WTC11 (cell line): Measurements from ENCODE around the gene XIST. TPM values are rescaled to one million over a fixed set of nuclear protein-coding genes. Genes with fewer than 3 reads are reported as not detected.
"Not testable (repeated sequence)": the region's sequence is repeated elsewhere in the genome, so short reads cannot be mapped to it uniquely, and the experiment has no call there.

Source experiments
- ATAC-seq: fragments of 200-7000 bp; cut with Tn5 transposase; 2 replicates; pipeline ENCODE4 v1.10.0; 2021; ENCODE audit warnings: mild to moderate bottlenecking, moderate library complexity
- Bru-seq: library from RNA; stranded (reverse); fragments of 400-500 nt; gene quantifications from one replicate; lab custom pipeline; 2021; lab: Mats Ljungman, UMichigan
- CTCF ChIA-PET: fragments of 300-600 bp; sonication (Branson Sonifier 250); formaldehyde crosslinking; loops from one replicate; lab custom pipeline; 2021; ENCODE audit warnings: antibody characterized with exemption; lab: Charles Lee
- POLR2A ChIA-PET: fragments of 350-600 bp; sonication (Branson Sonifier 250); formaldehyde crosslinking; loops from one replicate; lab custom pipeline; 2021; ENCODE audit warnings: antibody characterized with exemption; lab: Charles Lee
- DNase-seq: peaks from one replicate; pipeline ENCODE4 v3.0.0; 2021; ENCODE audit warnings: low spot score
- H3K27ac Mint-ChIP-seq: 2 replicates; pipeline ENCODE4 v1.8.0; 2021; ENCODE audit warnings: mixed read lengths
- H3K27me3 Mint-ChIP-seq: 2 replicates; pipeline ENCODE4 v1.8.0; 2021; ENCODE audit warnings: low read depth, mild to moderate bottlenecking, moderate library complexity, mixed read lengths
- H3K36me3 Mint-ChIP-seq: 2 replicates; pipeline ENCODE4 v1.8.0; 2021; ENCODE audit warnings: mixed read lengths
- H3K4me1 Mint-ChIP-seq: 2 replicates; pipeline ENCODE4 v1.8.0; 2022; ENCODE audit warnings: mixed read lengths
- H3K4me3 Mint-ChIP-seq: 2 replicates; pipeline ENCODE4 v1.8.0; 2021; ENCODE audit warnings: mild to moderate bottlenecking, moderate library complexity, mixed read lengths
- H3K9me3 Mint-ChIP-seq: 2 replicates; pipeline ENCODE4 v1.8.0; 2021; ENCODE audit warnings: mixed read lengths
- ATF1 ChIP-seq: sonication (generic); formaldehyde crosslinking; IDR thresholded peaks from 2 replicates; pipeline ENCODE4 v1.8.1; 2023; ENCODE audit warnings: mild to moderate bottlenecking, moderate library complexity, missing genetic modification reagents
- CREB1 ChIP-seq: sonication (generic); formaldehyde crosslinking; IDR thresholded peaks from 2 replicates; pipeline ENCODE4 v1.8.0; 2023; ENCODE audit warnings: mild to moderate bottlenecking, missing genetic modification reagents
- E2F4 ChIP-seq: sonication (generic); formaldehyde crosslinking; IDR thresholded peaks from 2 replicates; pipeline ENCODE4 v1.8.1; 2022; ENCODE audit warnings: low read depth, mild to moderate bottlenecking, moderate library complexity, missing genetic modification reagents, borderline replicate concordance
- E2F5 ChIP-seq: sonication (generic); formaldehyde crosslinking; IDR thresholded peaks from 2 replicates; pipeline ENCODE4 v1.8.1; 2022; ENCODE audit warnings: mild to moderate bottlenecking, moderate library complexity, missing genetic modification reagents
- EMX1 ChIP-seq: fragments of 250-450 bp; sonication (Bioruptor Pico); IDR thresholded peaks from 2 replicates; pipeline ENCODE4 v1.8.0; 2021; ENCODE audit warnings: mild to moderate bottlenecking
- ERG ChIP-seq: fragments of 250-450 bp; sonication (Bioruptor Pico); IDR thresholded peaks from 2 replicates; pipeline ENCODE4 v1.8.0; 2021; ENCODE audit warnings: mild to moderate bottlenecking
- ESRRA ChIP-seq: sonication (generic); formaldehyde crosslinking; IDR thresholded peaks from 2 replicates; pipeline ENCODE4 v1.8.1; 2022; ENCODE audit warnings: mild to moderate bottlenecking, missing genetic modification reagents, borderline replicate concordance
- FOXP1 ChIP-seq: sonication (generic); formaldehyde crosslinking; IDR thresholded peaks from 2 replicates; pipeline ENCODE4 v1.8.0; 2022; ENCODE audit warnings: missing genetic modification reagents, mild to moderate bottlenecking, moderate library complexity, borderline replicate concordance
- GABPB1 ChIP-seq: sonication (generic); formaldehyde crosslinking; IDR thresholded peaks from 2 replicates; pipeline ENCODE4 v1.8.1; 2023; ENCODE audit warnings: mild to moderate bottlenecking, missing genetic modification reagents
- HMGA2 ChIP-seq: fragments of 250-450 bp; sonication (Bioruptor Pico); IDR thresholded peaks from 2 replicates; pipeline ENCODE4 v1.4.0; 2021; ENCODE audit warnings: mild to moderate bottlenecking, moderate library complexity
- MYBL2 ChIP-seq: sonication (generic); formaldehyde crosslinking; IDR thresholded peaks from 2 replicates; pipeline ENCODE4 v1.8.1; 2023; ENCODE audit warnings: mild to moderate bottlenecking, moderate library complexity, missing genetic modification reagents
- PRRX2 ChIP-seq: fragments of 250-450 bp; sonication (Bioruptor Pico); IDR thresholded peaks from 2 replicates; pipeline ENCODE4 v1.8.0; 2021; ENCODE audit warnings: mild to moderate bottlenecking
- SP1 ChIP-seq: sonication (generic); formaldehyde crosslinking; conservative IDR thresholded peaks from 2 replicates; pipeline ENCODE4 v1.8.1; 2022; ENCODE audit warnings: missing genetic modification reagents
- TP53 ChIP-seq: sonication (generic); formaldehyde crosslinking; IDR thresholded peaks from 2 replicates; pipeline ENCODE4 v1.8.1; 2023; ENCODE audit warnings: mild to moderate bottlenecking, missing genetic modification reagents
- ZNF263 ChIP-seq: sonication (generic); formaldehyde crosslinking; IDR thresholded peaks from 2 replicates; pipeline ENCODE4 v1.8.1; 2022; ENCODE audit warnings: low read depth, mild to moderate bottlenecking, moderate library complexity, missing genetic modification reagents
- ZNF416 ChIP-seq: fragments of 250-450 bp; sonication (Bioruptor Pico); IDR thresholded peaks from 2 replicates; pipeline ENCODE4 v1.9.0; 2021; ENCODE audit warnings: mild to moderate bottlenecking, inconsistent platforms
- ZSCAN18 ChIP-seq: fragments of 250-450 bp; sonication (Bioruptor Pico); IDR thresholded peaks from 2 replicates; pipeline ENCODE4 v2.1.2; 2022; ENCODE audit warnings: mild to moderate bottlenecking, moderate library complexity
- long read RNA-seq, 3 experiments: library from RNA in 1 of 3; library from capped mRNA in 1 of 3; library from polyadenylated mRNA in 1 of 3; unstranded in 2 of 3; stranded (forward) in 1 of 3; transcript quantifications; one replicate each; pipeline ENCODE4 v2.0.0, GENCODE V29; 2021
- total RNA-seq: library from RNA; stranded (reverse); gene quantifications from 3 replicates; pipeline ENCODE4 v1.2.3, GENCODE V29; 2021

Gene XIST
- total RNA-seq, result 0.53 to 0.89 TPM (median 0.77 TPM) in 3 replicates
- percentile 19 among the genes with signal in this experiment for Bru-seq, nascent RNA
- long read RNA-seq, experiment 1, partial matches to known transcripts, result 0 of 1 reads
- long read RNA-seq, experiment 1, other reads (novel, unspliced or antisense), result 1 of 1 reads
- long read RNA-seq, experiment 2, result 0 reads
- long read RNA-seq, experiment 3, result 0 reads

- H3K36me3 Mint-ChIP-seq, result peaks cover 29% of the 10 kb centered on the region
- peaks cover 34% of the 10 kb centered on the region for H3K4me1 Mint-ChIP-seq
- no peak for ATAC-seq
- DNase-seq, result no peak
- H3K27ac Mint-ChIP-seq, result no peak within 1 kb of the TSS
- peaks cover 32% of the 10 kb centered on the region for H3K9me3 Mint-ChIP-seq
- peaks cover 2% of the 10 kb centered on the region; the same call in 1 of the 2 replicates for H3K27me3 Mint-ChIP-seq
- ChIA-PET POLR2A (no interaction called here), CTCF (no interaction called here)
- no peak for TF ChIP-seq PRRX2 (CRISPR knock-in tag)
- no peak for TF ChIP-seq HMGA2 (CRISPR knock-in tag)
- TF ChIP-seq TP53 (CRISPR knock-in tag), result no peak
- no peak for TF ChIP-seq E2F5 (CRISPR knock-in tag)
- TF ChIP-seq SP1 (CRISPR knock-in tag), result no peak
- no peak for TF ChIP-seq EMX1
- TF ChIP-seq CREB1 (CRISPR knock-in tag), result no peak
- no peak for TF ChIP-seq E2F4 (CRISPR knock-in tag)
- no peak for TF ChIP-seq ZNF263 (CRISPR knock-in tag)
- no peak for TF ChIP-seq GABPB1
- no peak for TF ChIP-seq ZSCAN18 (CRISPR knock-in tag)
- TF ChIP-seq ZNF416 (CRISPR knock-in tag), result no peak
- no peak for TF ChIP-seq ERG (CRISPR knock-in tag)
- TF ChIP-seq ESRRA, result no peak
- no peak for TF ChIP-seq FOXP1 (CRISPR knock-in tag)
- TF ChIP-seq MYBL2, result no peak
- TF ChIP-seq ATF1 (CRISPR knock-in tag), result no peak
- no peak within 1 kb of the TSS for H3K4me3 Mint-ChIP-seq
Measured at GRCh38 chrX:73852467-73852866, at the start of gene XIST. Gene XIST (minus strand): TSS chrX:73852714.

- H3K4me1 Mint-ChIP-seq, ATAC-seq, H3K27ac Mint-ChIP-seq, DNase-seq, H3K4me3 Mint-ChIP-seq, H3K27me3 Mint-ChIP-seq, CTCF ChIA-PET, POLR2A ChIA-PET: not testable (repeated sequence)
- Mint-ChIP-seq H3K36me3 (peaks cover 22% of the 10 kb centered on the region), H3K9me3 (peaks cover 35% of the 10 kb centered on the region)
Measured at GRCh38 chrX:73898315-73898714, 45.8 kb upstream of the XIST start.

GRCh38 chrX:73892515-73893090 is 40.1 kb upstream of the XIST start:
- H3K27ac Mint-ChIP-seq, H3K27me3 Mint-ChIP-seq, H3K4me3 Mint-ChIP-seq, ATAC-seq, POLR2A ChIA-PET, H3K4me1 Mint-ChIP-seq: not testable (repeated sequence)
- H3K36me3 Mint-ChIP-seq, result peaks cover 26% of the 10 kb centered on the region
- peak; percentile 14 for DNase-seq
- CTCF ChIA-PET, result interaction anchor here (0.5 kb wide), 1 partner anchor 9 kb away, joined by 3 read pairs; no protein-coding TSS in a partner anchor
- peaks cover 33% of the 10 kb centered on the region for H3K9me3 Mint-ChIP-seq

GRCh38 chrX:73882260-73882659 is 29.7 kb upstream of the XIST start:
- CTCF ChIA-PET, DNase-seq, H3K27me3 Mint-ChIP-seq, POLR2A ChIA-PET, ATAC-seq, H3K27ac Mint-ChIP-seq, H3K4me3 Mint-ChIP-seq, H3K4me1 Mint-ChIP-seq: not testable (repeated sequence)
- Mint-ChIP-seq H3K36me3 (peaks cover 17% of the 10 kb centered on the region), H3K9me3 (peaks cover 20% of the 10 kb centered on the region)
